AG04450 (cell line): Measurements from ENCODE around the gene ZNF296. TPM values are rescaled to one million over a fixed set of nuclear protein-coding genes. Genes with fewer than 3 reads are reported as not detected.
A peak's percentile ranks its signal among the peaks of the same experiment; 100 is the strongest.

ENCODE experiments used
- CTCF ChIA-PET: fragments of 300-600, 350-600 bp; formaldehyde crosslinking; extraction: SDS; loops from one replicate; lab custom pipeline; 2022; ENCODE audit warnings: antibody characterized with exemption, inconsistent platforms; lab: Charles Lee
- POLR2A ChIA-PET: fragments of 350-600 bp; formaldehyde crosslinking; extraction: SDS; loops from one replicate; lab custom pipeline; 2021; ENCODE audit warnings: antibody characterized with exemption, inconsistent platforms; lab: Yijun Ruan, JAX
- DNase-seq: peaks from one replicate; pipeline ENCODE4 v3.0.0-alpha.2; 2011; ENCODE audit warnings: low read depth, low spot score
- H3K27ac ChIP-seq: one replicate; pipeline ENCODE4 v1.5.1; 2012; ENCODE audit warnings: low read depth, low read length, control low read depth
- H3K27me3 ChIP-seq: one replicate; pipeline ENCODE4 v1.6.0; 2012; ENCODE audit warnings: low read length; ENCODE audit not compliant: control insufficient read depth, insufficient read depth
- H3K4me3 ChIP-seq: 2 replicates; pipeline ENCODE4 v1.5.1; 2011; ENCODE audit warnings: mild to moderate bottlenecking, low read depth, low read length, control low read depth
- H3K9me3 ChIP-seq: 2 replicates; pipeline ENCODE4 v1.5.1; 2012; ENCODE audit warnings: low read length; ENCODE audit not compliant: control insufficient read depth, insufficient read depth
- polyA plus RNA-seq: library from polyadenylated mRNA; depleted of rRNA; stranded (reverse); fragments of >200 nt; gene quantifications from 2 replicates; pipeline ENCODE4 v1.2.3, GENCODE V29; 2011
- TF ChIP-seq, protein P1 (sequence below): IDR thresholded peaks from 2 replicates; pipeline ENCODE4 v1.5.1; 2011; ENCODE audit warnings: low read depth, low read length, control low read depth, inconsistent platforms

ZNF296 gene
- polyA plus RNA-seq, 1 experiment, result not detected

DNA sequence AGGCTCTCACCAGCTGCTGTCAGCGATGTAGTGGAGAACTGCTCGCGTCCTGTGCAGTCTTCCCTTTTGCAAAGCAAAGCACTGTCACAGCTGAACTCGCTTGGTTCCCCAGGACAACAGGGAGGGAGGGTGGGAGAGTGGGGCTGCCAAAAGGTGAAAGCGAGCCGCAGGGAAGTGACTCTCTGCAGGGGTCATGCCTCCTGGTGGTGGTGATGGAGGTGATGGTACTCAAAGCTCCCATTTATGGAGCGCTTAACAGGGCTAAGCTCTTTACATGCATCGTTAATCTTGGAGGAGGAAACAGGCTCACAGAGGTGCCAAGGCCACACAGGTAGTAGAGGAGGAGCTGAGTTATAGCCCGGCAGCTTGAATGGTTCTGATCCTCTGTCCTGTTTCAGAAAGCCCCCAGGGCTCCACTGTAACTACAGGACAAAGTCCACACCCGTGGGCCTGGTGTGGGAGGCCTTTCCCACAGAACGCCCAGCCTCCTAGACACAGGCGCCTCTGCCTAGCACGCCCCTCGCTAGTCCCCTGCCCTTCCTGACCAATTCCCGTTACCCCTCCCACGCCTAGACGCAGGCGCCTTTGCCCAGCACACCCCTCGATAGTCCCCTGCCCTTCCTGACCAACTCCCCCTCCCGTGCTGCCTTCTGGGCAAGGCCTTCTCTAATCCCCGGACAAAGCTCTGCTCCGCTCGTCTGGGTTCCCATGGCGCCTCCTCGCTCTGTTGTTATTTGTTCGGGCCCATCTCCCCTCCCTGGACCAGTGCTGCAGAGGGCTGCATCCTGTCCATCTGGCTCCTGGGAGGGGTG is 27.4 kb upstream of the ZNF296 start:
- Histone ChIP-seq H3K9me3 (no peaks in the 10 kb centered on the region), H3K27me3 (no peaks in the 10 kb centered on the region), H3K4me3 (no peak overlapping the region), H3K27ac (peak overlapping the region; percentile 31)
- no peak for DNase-seq
- POLR2A ChIA-PET, result interaction anchor here (1.2 kb wide), 1 partner anchor 11 kb away, joined by 3 read pairs; no protein-coding TSS in a partner anchor
- TF ChIP-seq, protein P1, sequence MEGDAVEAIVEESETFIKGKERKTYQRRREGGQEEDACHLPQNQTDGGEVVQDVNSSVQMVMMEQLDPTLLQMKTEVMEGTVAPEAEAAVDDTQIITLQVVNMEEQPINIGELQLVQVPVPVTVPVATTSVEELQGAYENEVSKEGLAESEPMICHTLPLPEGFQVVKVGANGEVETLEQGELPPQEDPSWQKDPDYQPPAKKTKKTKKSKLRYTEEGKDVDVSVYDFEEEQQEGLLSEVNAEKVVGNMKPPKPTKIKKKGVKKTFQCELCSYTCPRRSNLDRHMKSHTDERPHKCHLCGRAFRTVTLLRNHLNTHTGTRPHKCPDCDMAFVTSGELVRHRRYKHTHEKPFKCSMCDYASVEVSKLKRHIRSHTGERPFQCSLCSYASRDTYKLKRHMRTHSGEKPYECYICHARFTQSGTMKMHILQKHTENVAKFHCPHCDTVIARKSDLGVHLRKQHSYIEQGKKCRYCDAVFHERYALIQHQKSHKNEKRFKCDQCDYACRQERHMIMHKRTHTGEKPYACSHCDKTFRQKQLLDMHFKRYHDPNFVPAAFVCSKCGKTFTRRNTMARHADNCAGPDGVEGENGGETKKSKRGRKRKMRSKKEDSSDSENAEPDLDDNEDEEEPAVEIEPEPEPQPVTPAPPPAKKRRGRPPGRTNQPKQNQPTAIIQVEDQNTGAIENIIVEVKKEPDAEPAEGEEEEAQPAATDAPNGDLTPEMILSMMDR, result peak; percentile 26; the same call in 1 of the 2 replicates
- CTCF ChIA-PET, result interaction anchor here (0.8 kb wide), 1 partner anchor 23 kb away, joined by 4 read pairs; no protein-coding TSS in a partner anchor

DNA sequence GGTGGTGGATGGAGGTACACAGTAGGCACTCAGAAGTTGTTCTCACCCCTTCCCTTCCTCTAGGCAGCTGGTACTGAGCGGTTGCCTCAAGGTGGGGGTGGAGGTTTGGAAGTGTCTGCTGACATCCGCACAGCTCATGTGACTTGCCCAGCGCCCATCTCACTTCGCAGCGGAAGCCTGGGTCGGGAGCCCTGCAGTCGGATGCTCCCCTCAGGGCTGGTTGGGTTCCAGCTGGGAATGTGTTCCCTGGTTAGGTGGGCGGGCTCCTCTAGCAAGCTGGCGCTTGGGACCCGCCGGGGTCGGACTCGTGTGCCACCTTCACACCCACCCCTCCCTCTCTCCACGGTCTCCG is 26.9 kb upstream of the ZNF296 start:
- Histone ChIP-seq H3K27ac (peak overlapping the region; percentile 31), H3K9me3 (no peaks in the 10 kb centered on the region), H3K4me3 (no peak overlapping the region), H3K27me3 (no peaks in the 10 kb centered on the region)
- TF ChIP-seq, protein P1, result no peak
- POLR2A ChIA-PET, result interaction anchor here (1.2 kb wide), 1 partner anchor 11 kb away, joined by 3 read pairs; no protein-coding TSS in a partner anchor
- DNase-seq, result no peak
- CTCF ChIA-PET, result interaction anchor here (0.8 kb wide), 2 partner anchors 23 to 44 kb away, joined by 3 to 4 read pairs; no protein-coding TSS in a partner anchor

DNA sequence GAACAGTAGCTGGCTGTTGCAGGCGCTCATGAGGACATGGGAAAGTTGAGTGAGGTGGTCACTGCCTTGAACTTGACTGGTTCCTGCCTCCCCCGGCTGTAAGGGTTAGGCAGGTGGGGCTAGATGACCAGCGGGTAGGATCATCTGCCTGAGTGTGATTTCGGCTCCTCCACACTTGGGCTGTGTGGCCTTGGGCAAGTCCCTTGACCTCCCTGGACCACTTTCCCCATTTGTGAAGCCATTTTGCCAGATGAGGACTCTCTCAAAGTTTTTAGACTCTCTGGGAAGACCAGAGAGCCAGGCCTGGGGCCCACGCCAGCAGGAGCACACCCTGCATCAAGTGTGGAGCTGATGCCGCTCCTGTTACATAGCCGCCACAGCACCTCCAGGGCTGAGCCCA is 26.2 kb upstream of the ZNF296 start:
- H3K27me3 ChIP-seq, result no peaks in the 10 kb centered on the region
- POLR2A ChIA-PET, result interaction anchor here (1.2 kb wide), 1 partner anchor 10 kb away, joined by 3 read pairs; no protein-coding TSS in a partner anchor
- CTCF ChIA-PET, result interaction anchor here (0.8 kb wide), 1 partner anchor 43 kb away, joined by 3 read pairs; no protein-coding TSS in a partner anchor

DNA sequence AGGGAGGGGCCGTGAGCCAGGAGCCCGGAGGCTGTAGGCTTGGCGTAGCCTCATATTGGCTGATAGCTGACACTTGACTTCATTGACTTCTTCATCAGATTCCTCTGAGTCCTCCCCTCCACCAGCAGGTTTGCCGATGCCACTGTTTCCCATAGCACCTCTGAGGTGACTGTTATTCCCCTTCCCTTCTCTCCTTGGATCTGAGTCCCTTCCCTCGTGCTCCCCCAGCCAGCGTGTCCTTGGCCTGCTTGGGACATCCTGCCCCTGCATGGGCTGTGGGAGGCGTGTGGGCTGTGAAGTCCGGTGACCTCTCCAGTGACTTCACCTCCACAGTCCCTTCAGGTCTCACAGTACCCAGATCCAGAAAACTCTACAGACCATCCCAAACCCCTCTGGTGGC is 25.5 kb upstream of the ZNF296 start:
- POLR2A ChIA-PET, result no interaction called here
- Histone ChIP-seq H3K9me3 (no peaks in the 10 kb centered on the region; the same call in 1 of the 2 replicates), H3K27me3 (no peaks in the 10 kb centered on the region), H3K27ac (no peak overlapping the region), H3K4me3 (no peak overlapping the region)
- DNase-seq, result no peak
- TF ChIP-seq, protein P1, result no peak
- CTCF ChIA-PET, result no interaction called here

More for the DNA sequence above, 26.2 kb upstream of the ZNF296 start:
- Histone ChIP-seq H3K4me3 (no peak overlapping the region), H3K9me3 (no peaks in the 10 kb centered on the region), H3K27ac (no peak overlapping the region)
- TF ChIP-seq, protein P1, result no peak
- no peak for DNase-seq

DNA sequence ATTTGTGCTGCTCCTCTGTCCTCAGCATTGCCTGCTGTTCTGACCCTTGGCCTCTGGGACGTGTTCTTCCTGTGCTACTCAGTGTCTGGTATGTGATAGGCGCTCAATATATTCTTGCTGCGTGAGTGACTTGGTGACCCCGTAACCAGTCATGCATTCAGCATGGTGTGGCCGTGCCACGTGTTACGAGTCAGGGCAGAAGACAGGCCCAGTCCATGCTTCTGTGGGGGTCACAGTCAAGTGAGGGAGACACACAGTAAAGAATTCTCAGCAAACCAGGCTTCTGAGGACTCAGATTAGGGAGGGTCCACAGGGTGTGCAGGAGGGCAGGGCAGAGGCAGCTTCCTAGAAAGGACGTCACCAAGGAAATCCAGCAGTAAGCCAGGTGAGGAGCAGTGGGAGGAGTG is 24.6 kb upstream of the ZNF296 start:
- CTCF ChIA-PET, result interaction anchor here (1.6 kb wide), 1 partner anchor 25 kb away, joined by 3 read pairs; no protein-coding TSS in a partner anchor
- H3K4me3 ChIP-seq, result no peak overlapping the region
- POLR2A ChIA-PET, result no interaction called here
- H3K9me3 ChIP-seq, result no peaks in the 10 kb centered on the region; the same call in 1 of the 2 replicates
- TF ChIP-seq, protein P1, result no peak
- no peaks in the 10 kb centered on the region for H3K27me3 ChIP-seq
- no peak for DNase-seq
- no peak overlapping the region for H3K27ac ChIP-seq
